SU-DHL-6 (cell line): ENCODE results near the gene KATNB1.

Experiments
- CTCF ChIP-seq: fragments of 200-600 bp; sonication (generic); IDR thresholded peaks from one replicate; pipeline ENCODE4 v1.5.1; 2017; ENCODE audit warnings: antibody characterized with exemption, mild to moderate bottlenecking, low read length, moderate library complexity; ENCODE audit not compliant: insufficient read depth, poor library complexity, severe bottlenecking
- EZH2phosphoT487 ChIP-seq: fragments of 200-600 bp; sonication (generic), shearing (Covaris generic); conservative IDR thresholded peaks from 2 replicates; pipeline ENCODE4 v1.6.1; 2018; ENCODE audit warnings: mild to moderate bottlenecking, antibody characterized with exemption, low read length, moderate library complexity, mixed read lengths

- TF ChIP-seq CTCF (no peak), EZH2phosphoT487 (no peak)
Observed at GRCh38 chr16:57725554-57725953, 10.0 kb upstream of the KATNB1 start.
